Endothelial cell of umbilical vein (primary cell): ENCODE results near the gene KIF1B. TPM values are rescaled to one million over a fixed set of nuclear protein-coding genes. Genes with fewer than 3 reads are reported as not detected.

Source experiments
- BruUV-seq: library from RNA; stranded (reverse); fragments of 400-500 nt; replicated peaks from 2 replicates; lab custom pipeline; 2021; lab: Mats Ljungman, UMichigan
- CTCF ChIA-PET: fragments of 300-600, 350-600 bp; sonication (Branson Sonifier 250); formaldehyde crosslinking; loops from one replicate; lab custom pipeline; 2021; ENCODE audit warnings: antibody characterized with exemption, inconsistent platforms; lab: Charles Lee
- POLR2A ChIA-PET: fragments of 300-600, 350-600 bp; sonication (Branson Sonifier 250); formaldehyde crosslinking; loops from one replicate; lab custom pipeline; 2021; ENCODE audit warnings: antibody characterized with exemption, inconsistent platforms; lab: Charles Lee
- DNase-seq: peaks from one replicate; pipeline ENCODE4 v3.0.0-alpha.2; 2011; ENCODE audit warnings: low read depth, low spot score
- FAIRE-seq: peaks from 2 replicates; lab custom pipeline; 2011; peaks lifted over from hg19 to GRCh38; lab: Jason Lieb, UNC
- H2AFZ ChIP-seq: 2 replicates; pipeline ENCODE4 v1.6.0; 2012; ENCODE audit warnings: low read depth, low read length, control low read depth, inconsistent platforms
- H3K27ac ChIP-seq: 2 replicates; pipeline ENCODE4 v1.5.1; 2011; ENCODE audit warnings: low read depth, mild to moderate bottlenecking, control low read depth, low read length, moderate library complexity; ENCODE audit not compliant: insufficient read depth
- H3K27me3 ChIP-seq, 2 experiments: 2 replicates each; pipeline versions ENCODE4 v1.6.0 to v1.6.1; 2011; ENCODE audit warnings: low read length in 2 of 2, mixed read lengths in 1 of 2; ENCODE audit not compliant: control insufficient read depth in 2 of 2, insufficient read depth in 2 of 2
- H3K36me3 ChIP-seq, 2 experiments: 2 replicates in 1 of 2; 3 replicates in 1 of 2; pipeline ENCODE4 v1.5.1; 2011; ENCODE audit warnings: low read length in 2 of 2, mild to moderate bottlenecking in 1 of 2, moderate library complexity in 1 of 2; ENCODE audit not compliant: control insufficient read depth in 2 of 2, insufficient read depth in 2 of 2; ENCODE audit errors: extremely low read depth in 1 of 2
- H3K4me1 ChIP-seq: 3 replicates; pipeline ENCODE4 v1.5.1; 2011; ENCODE audit warnings: mild to moderate bottlenecking, low read length; ENCODE audit not compliant: control insufficient read depth, insufficient read depth; ENCODE audit errors: extremely low read depth
- H3K4me2 ChIP-seq: 2 replicates; pipeline ENCODE4 v1.6.1; 2011; ENCODE audit warnings: low read length, control low read depth, mixed read lengths; ENCODE audit not compliant: insufficient read depth
- H3K4me3 ChIP-seq, 3 experiments: fragments of 200-600 bp in 1 of 3; sonication (generic), shearing (Covaris generic) in 1 of 3; replicated peaks in 1 of 3; 2 replicates each; pipeline ENCODE4 v1.5.1; 2011 to 2016; ENCODE audit warnings: control low read depth in 3 of 3, low read length in 3 of 3, mild to moderate bottlenecking in 2 of 3, inconsistent platforms in 1 of 3, low read depth in 1 of 3, moderate library complexity in 1 of 3; ENCODE audit not compliant: insufficient read depth in 1 of 3
- H3K79me2 ChIP-seq: 2 replicates; pipeline ENCODE4 v1.6.0; 2012; ENCODE audit warnings: low read length, inconsistent platforms; ENCODE audit not compliant: control insufficient read depth, insufficient read depth
- H3K9ac ChIP-seq: replicated peaks from 2 replicates; pipeline ENCODE3; 2011; ENCODE audit warnings: low read length, control low read depth; ENCODE audit not compliant: insufficient read depth; ENCODE audit errors: extremely low read depth
- H3K9me1 ChIP-seq: replicated peaks from 3 replicates; pipeline ENCODE4 v1.6.0; 2011; ENCODE audit warnings: mild to moderate bottlenecking, low read length; ENCODE audit not compliant: control insufficient read depth, insufficient read depth; ENCODE audit errors: extremely low read depth
- H3K9me3 ChIP-seq: replicated peaks from 2 replicates; pipeline ENCODE4 v1.5.1; 2012; ENCODE audit warnings: low read length, inconsistent platforms; ENCODE audit not compliant: control insufficient read depth, insufficient read depth
- H4K20me1 ChIP-seq: replicated peaks from 2 replicates; pipeline ENCODE3; 2011; ENCODE audit warnings: mild to moderate bottlenecking, low read length; ENCODE audit not compliant: control insufficient read depth, insufficient read depth; ENCODE audit errors: extremely low read depth
- CTCF ChIP-seq, 2 donors: IDR thresholded peaks; 1 replicate in 1 of 2; 2 replicates in 1 of 2; pipeline ENCODE4 v1.5.1; 2011; ENCODE audit warnings: low read length in 2 of 2, mild to moderate bottlenecking in 2 of 2, moderate library complexity in 2 of 2, control low read depth in 1 of 2, inconsistent platforms in 1 of 2, low read depth in 1 of 2; ENCODE audit not compliant: insufficient read depth in 1 of 2; ENCODE audit errors: extremely low read depth in 1 of 2
- EZH2 ChIP-seq: IDR thresholded peaks from 2 replicates; pipeline ENCODE4 v1.6.1; 2012; ENCODE audit warnings: borderline replicate concordance, low read depth, mild to moderate bottlenecking, moderate library complexity, low read length, inconsistent platforms; ENCODE audit not compliant: severe bottlenecking
- FOS ChIP-seq: IDR thresholded peaks from 2 replicates; pipeline ENCODE4 v1.6.1; 2011; ENCODE audit warnings: mild to moderate bottlenecking, low read length, moderate library complexity, borderline replicate concordance; ENCODE audit not compliant: insufficient read depth
- GATA2 ChIP-seq: IDR thresholded peaks from 2 replicates; pipeline ENCODE4 v1.7.0; 2011; ENCODE audit warnings: low read depth, mild to moderate bottlenecking, moderate library complexity, mixed read lengths, low read length; ENCODE audit not compliant: insufficient read length, insufficient read depth
- JUN ChIP-seq: IDR thresholded peaks from 2 replicates; pipeline ENCODE4 v1.6.1; 2011; ENCODE audit warnings: borderline replicate concordance, low read depth; ENCODE audit not compliant: insufficient read length, insufficient read depth
- MAX ChIP-seq: IDR thresholded peaks from 2 replicates; pipeline ENCODE4 v1.6.1; 2011; ENCODE audit not compliant: insufficient read depth, insufficient read length
- MYC ChIP-seq: IDR thresholded peaks from one replicate; pipeline ENCODE4 v1.6.1; 2011; ENCODE audit warnings: mild to moderate bottlenecking, low read depth, low read length
- POLR2A ChIP-seq: IDR thresholded peaks from 2 replicates; pipeline ENCODE4 v1.6.1; 2012; ENCODE audit warnings: low read depth, mild to moderate bottlenecking, control low read depth, low read length
- POLR2AphosphoS5 ChIP-seq: IDR thresholded peaks from 2 replicates; pipeline ENCODE4 v1.6.1; 2012; ENCODE audit warnings: low read depth, mild to moderate bottlenecking, control low read depth, low read length, moderate library complexity; ENCODE audit not compliant: insufficient read depth
- dilution Hi-C: fragments of 300-500 bp; cut with MboI; formaldehyde crosslinking; loops from one replicate; pipeline ENCODE4 v1.15.0; 2019; ENCODE audit warnings: low sequenced_read_pairs; ENCODE audit not compliant: extremely low pct_ligation_motif_present
- intact Hi-C: fragments of 100-400 bp; cut with micrococcal nuclease; formaldehyde crosslinking; loops from one replicate; pipeline ENCODE4 v1.10.0; 2022
- polyA plus RNA-seq, 4 experiments: library from polyadenylated mRNA; depleted of rRNA in 3 of 4; stranded (reverse) in 3 of 4; unstranded in 1 of 4; fragments of >200 nt; gene quantifications; 2 replicates each; pipeline versions ENCODE4 v1.2.1 to v1.2.3, GENCODE V29; 2011 to 2012; ENCODE audit warnings: missing spikeins in 1 of 4
- total RNA-seq: library from RNA; stranded (reverse); gene quantifications from 2 replicates; pipeline ENCODE4 v1.2.3, GENCODE V29; 2021

KIF1B gene
- total and polyA plus RNA-seq, 2 donors (not counting 3 experiments of a cell fraction or from before 2014, with no cell fraction given) = 14.8 to 58.6 TPM

GRCh38 chr1:10407201-10407600 lies 196.8 kb downstream of the KIF1B start:
- CTCF ChIA-PET = interaction anchor here (1.7 to 2.4 kb wide), 2 partner anchors 19 to 30 kb away, joined by 4 to 7 read pairs; no protein-coding TSS in a partner anchor
- Histone ChIP-seq H3K27me3 (no peaks in the 10 kb centered on the region), H3K9ac (no peak overlapping the region), H3K4me1 (peaks cover 16% of the 10 kb centered on the region), H3K4me2 (no peak overlapping the region), H3K9me3 (no peaks in the 10 kb centered on the region), H3K4me3 (no peak overlapping the region), H2AFZ (no peak overlapping the region), H3K27ac (no peak overlapping the region), H3K9me1 (no peaks in the 10 kb centered on the region), H3K36me3 (peaks cover 45 to 49% of the 10 kb centered on the region in 2 experiments), H3K79me2 (peaks cover 13% of the 10 kb centered on the region), H4K20me1 (no peaks in the 10 kb centered on the region)
- dilution Hi-C loops = no loop called here
- no TSS peak for BruUV-seq
- DNase-seq (no peak), FAIRE-seq (no peak)
- TF ChIP-seq GATA2 = no peak
- TF ChIP-seq POLR2A = no peak
- TF ChIP-seq JUN = no peak
- no peak for TF ChIP-seq POLR2AphosphoS5
- TF ChIP-seq EZH2 = no peak
- no peak for TF ChIP-seq CTCF (IDR thresholded peaks at IDR 0.05; ENCODE audit: extremely low read depth in 1 of 2, insufficient read depth in 1 of 2, low read depth in 1 of 2, low read length in 2 of 2)
- TF ChIP-seq FOS = no peak
- no peak for TF ChIP-seq MAX
- TF ChIP-seq MYC = no peak
- POLR2A ChIA-PET = no interaction called here
- intact Hi-C loops = no loop called here
